HuH-7 (cell line): Measurements from ENCODE around the gene HYAL2.

Source experiments
- DNase-seq: peaks from one replicate; pipeline ENCODE4 v3.0.0; 2011; ENCODE audit warnings: low spot score

HYAL2 gene

GRCh38 chr3:50322386-50323091 is at the start of gene HYAL2:
HYAL2 (minus strand) TSS chr3:50322745; CDS start chr3:50320489, 2,256 bp downstream.
- DNase-seq = no peak

GRCh38 chr3:50371133-50371685 is 48.7 kb upstream of the HYAL2 start:
- DNase-seq = no peak

GRCh38 chr3:50370594-50370993 is 48.0 kb upstream of the HYAL2 start:
- DNase-seq = peak; percentile 55

- DNase-seq = no peak
Observed at GRCh38 chr3:50369012-50369670, 46.6 kb upstream of the HYAL2 start.

GRCh38 chr3:50365842-50366220 is 43.3 kb upstream of the HYAL2 start:
- DNase-seq = no peak

- DNase-seq = peak; percentile 85
Observed at GRCh38 chr3:50365080-50365841, 42.7 kb upstream of the HYAL2 start.

- DNase-seq = no peak
Observed at GRCh38 chr3:50364573-50365079, 42.1 kb upstream of the HYAL2 start.

- DNase-seq = no peak
Observed at GRCh38 chr3:50359760-50360110, 37.2 kb upstream of the HYAL2 start.

GRCh38 chr3:50358911-50359759 is 36.6 kb upstream of the HYAL2 start, which contains the start of gene TMEM115:
TMEM115 (minus strand) TSS chr3:50359521; CDS start chr3:50359063, 458 bp downstream.
- DNase-seq = peak; percentile 98

GRCh38 chr3:50358355-50358910 is 35.9 kb upstream of the HYAL2 start:
- no peak for DNase-seq

- DNase-seq = no peak
Observed at GRCh38 chr3:50357481-50357880, 34.9 kb upstream of the HYAL2 start.

GRCh38 chr3:50356553-50356952 is 34.0 kb upstream of the HYAL2 start:
- no peak for DNase-seq

- DNase-seq = no peak
Observed at GRCh38 chr3:50355829-50356552, 33.4 kb upstream of the HYAL2 start.

GRCh38 chr3:50354850-50355249 is 32.3 kb upstream of the HYAL2 start:
- no peak for DNase-seq

- no peak for DNase-seq
Observed at GRCh38 chr3:50354186-50354764, 31.7 kb upstream of the HYAL2 start.

- DNase-seq = no peak
Observed at GRCh38 chr3:50353245-50354004, 30.9 kb upstream of the HYAL2 start.

- no peak for DNase-seq
Observed at GRCh38 chr3:50352781-50353180, 30.2 kb upstream of the HYAL2 start.

- no peak for DNase-seq
Observed at GRCh38 chr3:50351323-50351697, 28.8 kb upstream of the HYAL2 start.

- DNase-seq = peak; percentile 99
Observed at GRCh38 chr3:50350527-50351322, 28.2 kb upstream of the HYAL2 start, which contains the start of the genes CYB561D2 and NPRL2. CYB561D2 (plus strand) TSS chr3:50350862; CDS start chr3:50351434, 572 bp downstream. NPRL2 (minus strand) TSS chr3:50350775; CDS start chr3:50350652, 123 bp downstream.
